PFSK-1 (cell line): Measurements from ENCODE around the gene HABP2.

Experiments
- FOXP2 ChIP-seq: optimal IDR thresholded peaks from 2 replicates; pipeline ENCODE3; 2011; ENCODE audit warnings: borderline replicate concordance, control low read depth, inconsistent platforms; ENCODE audit not compliant: insufficient read depth; ENCODE audit errors: extremely low read length, extremely low read depth
- POLR2AphosphoS5 ChIP-seq: IDR thresholded peaks from 2 replicates; pipeline ENCODE4 v1.6.1; 2012; ENCODE audit warnings: low read depth, mild to moderate bottlenecking, control low read depth, low read length, moderate library complexity
- REST ChIP-seq, 2 experiments: IDR thresholded peaks; 2 replicates each; pipeline versions ENCODE4 v1.6.1 to v1.8.0; 2011 to 2012; ENCODE audit warnings: low read depth in 2 of 2, low read length in 2 of 2, control low read depth in 1 of 2, inconsistent platforms in 1 of 2, mild to moderate bottlenecking in 1 of 2, moderate library complexity in 1 of 2; ENCODE audit not compliant: insufficient read depth in 1 of 2
- SIN3A ChIP-seq: IDR thresholded peaks from 2 replicates; pipeline ENCODE4 v1.6.1; 2012; ENCODE audit warnings: mild to moderate bottlenecking, low read length, moderate library complexity, borderline replicate concordance; ENCODE audit not compliant: insufficient read depth
- TAF1 ChIP-seq: IDR thresholded peaks from 2 replicates; pipeline ENCODE4 v1.6.1; 2012; ENCODE audit warnings: low read length, control low read depth, borderline replicate concordance; ENCODE audit not compliant: insufficient read depth

Gene HABP2

GRCh38 chr10:113626809-113627355 lies 74.0 kb downstream of the HABP2 start:
- TF ChIP-seq FOXP2 (no peak), SIN3A (no peak), REST (IDR thresholded peaks at IDR 0.05; ENCODE audit: insufficient read depth in 1 of 2, low read depth in 2 of 2, low read length in 2 of 2) (no peak), TAF1 (no peak), POLR2AphosphoS5 (no peak)

GRCh38 chr10:113627836-113628235 lies 75.0 kb downstream of the HABP2 start:
- TF ChIP-seq SIN3A: no peak
- no peak for TF ChIP-seq FOXP2
- no peak for TF ChIP-seq POLR2AphosphoS5
- TF ChIP-seq TAF1: no peak
- no peak for TF ChIP-seq REST (IDR thresholded peaks at IDR 0.05; ENCODE audit: insufficient read depth in 1 of 2, low read depth in 2 of 2, low read length in 2 of 2)

DNA sequence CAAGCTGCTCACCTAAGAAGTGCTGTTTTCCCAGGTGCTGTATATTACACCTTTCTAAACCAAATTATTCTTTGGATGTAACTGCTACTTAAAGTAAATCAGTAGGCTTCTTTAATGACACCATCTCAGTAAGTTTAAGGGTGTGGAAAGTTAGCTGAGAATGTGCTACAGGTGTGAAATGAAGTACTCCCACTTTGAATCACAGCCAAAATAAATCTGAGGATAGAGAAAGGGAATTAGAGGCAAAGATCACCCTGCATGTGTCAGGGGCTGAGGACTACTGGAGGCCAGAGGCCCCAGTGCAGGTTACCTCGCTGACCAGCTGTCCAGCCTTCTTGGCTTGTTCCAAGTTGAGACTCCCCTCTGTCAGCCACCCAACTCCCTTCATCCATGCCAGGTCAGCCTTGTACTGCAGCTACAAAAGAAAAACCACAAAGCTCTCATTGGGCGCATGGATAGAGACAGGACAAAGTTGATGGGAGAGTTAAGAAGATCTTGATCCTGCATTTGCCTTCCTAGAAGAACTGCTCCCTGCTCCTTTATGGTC lies 75.8 kb downstream of the HABP2 start:
- TF ChIP-seq POLR2AphosphoS5 (no peak), TAF1 (no peak), FOXP2 (no peak), SIN3A (no peak), REST (IDR thresholded peaks at IDR 0.05; ENCODE audit: insufficient read depth in 1 of 2, low read depth in 2 of 2, low read length in 2 of 2) (no peak)

DNA sequence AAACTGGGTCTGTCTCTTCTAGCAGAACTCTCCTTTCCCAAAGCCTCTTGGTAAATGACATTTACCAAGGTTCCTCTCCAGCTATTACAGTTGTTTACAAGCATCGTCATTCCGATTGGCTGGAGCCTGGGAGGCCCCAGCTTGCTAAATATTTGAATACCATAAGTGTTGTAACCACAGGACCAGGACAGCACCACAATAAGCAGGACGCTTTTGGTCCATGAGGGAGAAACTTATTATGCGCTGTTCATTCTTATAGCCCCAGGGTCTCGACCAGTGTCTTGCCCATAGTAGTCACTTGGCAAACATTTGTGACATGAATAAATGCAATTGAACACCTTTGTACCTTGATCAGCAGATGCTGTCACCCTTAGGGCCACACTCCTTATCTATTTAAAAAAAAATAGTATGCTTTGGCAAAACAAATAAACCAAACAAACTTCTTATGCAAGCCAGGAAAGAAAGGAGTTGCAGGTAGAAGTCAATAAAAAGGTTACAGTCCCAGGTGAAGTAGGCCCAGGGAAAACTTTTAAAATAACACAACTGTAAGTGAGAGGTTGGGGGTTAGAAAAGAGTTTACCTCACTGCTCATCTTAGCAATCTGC lies 78.2 kb downstream of the HABP2 start:
- TF ChIP-seq POLR2AphosphoS5: no peak

GRCh38 chr10:113631684-113632367 lies 79.0 kb downstream of the HABP2 start:
- TF ChIP-seq REST (IDR thresholded peaks at IDR 0.05; ENCODE audit: insufficient read depth in 1 of 2, low read depth in 2 of 2, low read length in 2 of 2) (no peak), SIN3A (no peak), FOXP2 (no peak), POLR2AphosphoS5 (no peak), TAF1 (no peak)
